DLD1 (cell line): Measurements from ENCODE around the gene GALNT2.

ENCODE experiments used
- in situ Hi-C: cut with HindIII; loops from 2 replicates; pipeline ENCODE4 v1.10.0; 2017; ENCODE audit warnings: low sequenced_read_pairs

Gene GALNT2

GRCh38 chr1:230200276-230200675 is 133.2 kb downstream of the GALNT2 start:
- in situ Hi-C loops = no loop called here

- in situ Hi-C loops = no loop called here
Observed at GRCh38 chr1:230201445-230201844, 134.4 kb downstream of the GALNT2 start.

- in situ Hi-C loops = no loop called here
Observed at GRCh38 chr1:230204842-230205241, 137.8 kb downstream of the GALNT2 start.

GRCh38 chr1:230205719-230206198 is 138.7 kb downstream of the GALNT2 start:
- in situ Hi-C loops = no loop called here

GRCh38 chr1:230206207-230206606 is 139.2 kb downstream of the GALNT2 start:
- in situ Hi-C loops = no loop called here

GRCh38 chr1:230206976-230207375 is 139.9 kb downstream of the GALNT2 start:
- in situ Hi-C loops = no loop called here

GRCh38 chr1:230207598-230207997 is 140.6 kb downstream of the GALNT2 start:
- in situ Hi-C loops = no loop called here

- in situ Hi-C loops = no loop called here
Observed at GRCh38 chr1:230208619-230209261, 141.7 kb downstream of the GALNT2 start.

- in situ Hi-C loops = no loop called here
Observed at GRCh38 chr1:230210326-230210980, 143.4 kb downstream of the GALNT2 start.

- in situ Hi-C loops = no loop called here
Observed at GRCh38 chr1:230210981-230211336, 143.9 kb downstream of the GALNT2 start.

- in situ Hi-C loops = no loop called here
Observed at GRCh38 chr1:230211436-230212145, 144.6 kb downstream of the GALNT2 start.

- in situ Hi-C loops = no loop called here
Observed at GRCh38 chr1:230212405-230212936, 145.4 kb downstream of the GALNT2 start.

GRCh38 chr1:230215031-230215430 is 148.0 kb downstream of the GALNT2 start:
- in situ Hi-C loops = no loop called here

- in situ Hi-C loops = no loop called here
Observed at GRCh38 chr1:230215529-230215928, 148.5 kb downstream of the GALNT2 start.

GRCh38 chr1:230216896-230217295 is 149.9 kb downstream of the GALNT2 start:
- in situ Hi-C loops = no loop called here

- in situ Hi-C loops = no loop called here
Observed at GRCh38 chr1:230218667-230219066, 151.6 kb downstream of the GALNT2 start.

GRCh38 chr1:230219174-230220067 is 152.4 kb downstream of the GALNT2 start:
- in situ Hi-C loops = no loop called here

GRCh38 chr1:230220478-230220877 is 153.4 kb downstream of the GALNT2 start:
- in situ Hi-C loops = no loop called here

- in situ Hi-C loops = no loop called here
Observed at GRCh38 chr1:230220907-230221306, 153.9 kb downstream of the GALNT2 start.

- in situ Hi-C loops = no loop called here
Observed at GRCh38 chr1:230222678-230223077, 155.6 kb downstream of the GALNT2 start.
